Measurements from ENCODE around the gene GPR146. TPM values are rescaled to one million over a fixed set of nuclear protein-coding genes. Genes with fewer than 3 reads are reported as not detected.

GPR146 gene
- total RNA-seq, 1 experiment from 2014 or later = 0.92 TPM

GRCh38 chr7:999941-1000935, 44.1 kb upstream of the GPR146 start:
- DNase-seq (ENCODE audit: low spot score) = no peak
- H3K27ac Mint-ChIP-seq = peak overlapping the region; percentile 53

More at GRCh38 chr7:999941-1000935, 44.1 kb upstream of the GPR146 start:
- no peak for ATAC-seq
- ChIA-PET POLR2A (interaction anchor here (0.8 kb wide), 1 partner anchor 183 kb away, joined by 5 read pairs; no protein-coding TSS in a partner anchor), CTCF (interaction anchor here (0.7 to 0.9 kb wide), 2 partner anchors 65 to 694 kb away, joined by 3 to 4 read pairs; no protein-coding TSS in a partner anchor)
- no peak overlapping the region for H3K4me3 Mint-ChIP-seq
- H3K36me3 Mint-ChIP-seq = no peaks in the 10 kb centered on the region
- TF ChIP-seq ZNF263 (CRISPR knock-in tag; IDR thresholded peaks at IDR 0.05; ENCODE audit: low read depth) = no peak
- no peak for TF ChIP-seq ATF1 (CRISPR knock-in tag; IDR thresholded peaks at IDR 0.05)
- TF ChIP-seq ATF6 (CRISPR knock-in tag; IDR thresholded peaks at IDR 0.05) = no peak
- no peak for TF ChIP-seq ZBTB43 (CRISPR knock-in tag; IDR thresholded peaks at IDR 0.05)
- no peak for TF ChIP-seq ZBTB21 (CRISPR knock-in tag; IDR thresholded peaks at IDR 0.05; ENCODE audit: borderline replicate concordance)
- TF ChIP-seq CDX4 (CRISPR knock-in tag; IDR thresholded peaks at IDR 0.05; ENCODE audit: borderline replicate concordance) = no peak
- TF ChIP-seq AFF4 (CRISPR knock-in tag; IDR thresholded peaks at IDR 0.05; ENCODE audit: borderline replicate concordance) = no peak
- TF ChIP-seq SMAD3 (CRISPR knock-in tag; IDR thresholded peaks at IDR 0.05; ENCODE audit: borderline replicate concordance) = no peak
- TF ChIP-seq RORB (CRISPR knock-in tag; IDR thresholded peaks at IDR 0.05) = no peak
- no peak for TF ChIP-seq MXD4 (CRISPR knock-in tag; IDR thresholded peaks at IDR 0.05; ENCODE audit: borderline replicate concordance)
- TF ChIP-seq ZMAT4 (CRISPR knock-in tag; IDR thresholded peaks at IDR 0.05) = no peak
- no peak for TF ChIP-seq AR (CRISPR knock-in tag; IDR thresholded peaks at IDR 0.05)
- no peak for TF ChIP-seq TEAD4 (CRISPR knock-in tag; IDR thresholded peaks at IDR 0.05)
- no peak for TF ChIP-seq HMGA2 (CRISPR knock-in tag; IDR thresholded peaks at IDR 0.05)
- no peaks in the 10 kb centered on the region for H3K27me3 Mint-ChIP-seq (ENCODE audit: low read depth)
- no peaks in the 10 kb centered on the region for H3K9me3 Mint-ChIP-seq
- H3K4me1 Mint-ChIP-seq = no peaks in the 10 kb centered on the region
